Neural cell (in vitro differentiated cells): ENCODE data around the gene MAST1. TPM values are rescaled to one million over a fixed set of nuclear protein-coding genes. Genes with fewer than 3 reads are reported as not detected.
"Not testable (repeated sequence)": the region's sequence is repeated elsewhere in the genome, so short reads cannot be mapped to it uniquely, and the experiment has no call there.

Source experiments
- H2AFZ ChIP-seq: fragments of 200-600, 300-800 bp; sonication (generic), shearing (Covaris generic); 2 replicates; pipeline ENCODE4 v1.6.0; 2014; ENCODE audit warnings: low read depth, mild to moderate bottlenecking, antibody characterized with exemption, low read length, moderate library complexity
- H3F3A ChIP-seq: fragments of 200-600 bp; shearing (Covaris generic); 2 replicates; pipeline ENCODE4 v1.6.1; 2016; ENCODE audit warnings: mild to moderate bottlenecking, moderate library complexity, mixed read lengths, antibody characterized with exemption, low read length; ENCODE audit not compliant: insufficient read depth, poor library complexity, severe bottlenecking
- H3K27ac ChIP-seq: fragments of 200-600, 300-800 bp; sonication (generic), shearing (Covaris generic); 2 replicates; pipeline ENCODE4 v1.5.1; 2014; ENCODE audit warnings: mild to moderate bottlenecking, low read length, moderate library complexity
- H3K27me3 ChIP-seq: fragments of 300-800, 200-600 bp; sonication (generic), shearing (Covaris generic); 2 replicates; pipeline ENCODE4 v1.6.0; 2014; ENCODE audit warnings: mild to moderate bottlenecking, low read depth, low read length, moderate library complexity; ENCODE audit not compliant: insufficient read depth
- H3K36me3 ChIP-seq: fragments of 300-800, 200-600 bp; sonication (generic), shearing (Covaris generic); 2 replicates; pipeline ENCODE4 v1.5.1; 2014; ENCODE audit warnings: mild to moderate bottlenecking, antibody characterized with exemption, low read length, moderate library complexity; ENCODE audit not compliant: insufficient read depth
- H3K4me2 ChIP-seq: fragments of 300-800, 200-600 bp; sonication (generic), shearing (Covaris generic); 2 replicates; pipeline ENCODE4 v1.6.0; 2014; ENCODE audit warnings: mild to moderate bottlenecking, low read length
- H3K4me3 ChIP-seq: fragments of 300-800, 200-600 bp; sonication (generic), shearing (Covaris generic); 2 replicates; pipeline ENCODE4 v1.5.1; 2014; ENCODE audit warnings: mild to moderate bottlenecking, low read length, moderate library complexity
- H3K79me2 ChIP-seq: fragments of 200-600 bp; shearing (Covaris generic); replicated peaks from 2 replicates; pipeline ENCODE4 v1.6.0; 2014; ENCODE audit warnings: mild to moderate bottlenecking, low read length, moderate library complexity; ENCODE audit not compliant: insufficient read depth
- H3K9ac ChIP-seq: fragments of 300-800, 200-600 bp; sonication (generic), shearing (Covaris generic); 2 replicates; pipeline ENCODE4 v1.6.1; 2016; ENCODE audit warnings: mild to moderate bottlenecking, low read length, mixed read lengths
- H3K9me2 ChIP-seq: fragments of 200-600 bp; shearing (Covaris generic); 2 replicates; pipeline ENCODE4 v1.6.1; 2016; ENCODE audit warnings: mild to moderate bottlenecking, low read length, mixed read lengths; ENCODE audit not compliant: insufficient read depth
- H3K9me3 ChIP-seq: fragments of 200-600, 300-800 bp; sonication (generic), shearing (Covaris generic); 2 replicates; pipeline ENCODE4 v1.6.1; 2016; ENCODE audit warnings: mild to moderate bottlenecking, mixed run types, low read length, moderate library complexity, mixed read lengths
- H4K20me1 ChIP-seq: fragments of 200-600 bp; shearing (Covaris generic); 2 replicates; pipeline ENCODE4 v1.6.1; 2016; ENCODE audit warnings: mild to moderate bottlenecking, mixed run types; ENCODE audit not compliant: insufficient read depth
- EP300 ChIP-seq: fragments of 450-650 bp; conservative IDR thresholded peaks from 2 replicates; pipeline ENCODE4 v1.6.1; 2014; ENCODE audit warnings: antibody characterized with exemption, mild to moderate bottlenecking, moderate library complexity; ENCODE audit not compliant: poor library complexity, severe bottlenecking
- EZH2 ChIP-seq: fragments of 200-600, 300-800 bp; shearing (Covaris generic), sonication (generic); IDR thresholded peaks from 2 replicates; pipeline ENCODE4 v1.6.1; 2014; ENCODE audit warnings: antibody characterized with exemption, low read length, borderline replicate concordance, mild to moderate bottlenecking; ENCODE audit not compliant: insufficient read depth, poor library complexity, severe bottlenecking
- MXI1 ChIP-seq: fragments of 450-650 bp; conservative IDR thresholded peaks from 2 replicates; pipeline ENCODE4 v1.6.1; 2014; ENCODE audit warnings: antibody characterized with exemption, mild to moderate bottlenecking; ENCODE audit not compliant: poor library complexity, severe bottlenecking
- POLR2AphosphoS5 ChIP-seq: IDR thresholded peaks from 2 replicates; pipeline ENCODE4 v1.6.1; 2012
- RAD21 ChIP-seq: fragments of 450-650 bp; conservative IDR thresholded peaks from 2 replicates; pipeline ENCODE4 v1.6.1; 2014; ENCODE audit warnings: antibody characterized with exemption, mild to moderate bottlenecking, moderate library complexity
- SMC3 ChIP-seq: fragments of 450-650 bp; conservative IDR thresholded peaks from 2 replicates; pipeline ENCODE4 v1.6.1; 2014; ENCODE audit warnings: antibody characterized with exemption, mild to moderate bottlenecking, moderate library complexity; ENCODE audit not compliant: poor library complexity
- TAF1 ChIP-seq: IDR thresholded peaks from 2 replicates; pipeline ENCODE4 v1.6.1; 2012; ENCODE audit warnings: low read depth
- polyA plus RNA-seq: library from polyadenylated mRNA; depleted of rRNA; stranded (reverse); fragments of >200 nt; gene quantifications from 2 replicates; pipeline ENCODE4 v1.2.3, GENCODE V29; 2014
- TF ChIP-seq, protein P1 (sequence below): fragments of 450-650 bp; IDR thresholded peaks from 2 replicates; pipeline ENCODE4 v1.5.1; 2014; ENCODE audit warnings: antibody characterized with exemption, mild to moderate bottlenecking, moderate library complexity; ENCODE audit not compliant: poor library complexity, severe bottlenecking
- TF ChIP-seq, protein P2 (sequence below): IDR thresholded peaks from 2 replicates; pipeline ENCODE4 v1.6.1; 2012; ENCODE audit warnings: borderline replicate concordance

The MAST1 gene
- polyA plus RNA-seq, 1 donor from 2014 or later, result 65.0 TPM

DNA sequence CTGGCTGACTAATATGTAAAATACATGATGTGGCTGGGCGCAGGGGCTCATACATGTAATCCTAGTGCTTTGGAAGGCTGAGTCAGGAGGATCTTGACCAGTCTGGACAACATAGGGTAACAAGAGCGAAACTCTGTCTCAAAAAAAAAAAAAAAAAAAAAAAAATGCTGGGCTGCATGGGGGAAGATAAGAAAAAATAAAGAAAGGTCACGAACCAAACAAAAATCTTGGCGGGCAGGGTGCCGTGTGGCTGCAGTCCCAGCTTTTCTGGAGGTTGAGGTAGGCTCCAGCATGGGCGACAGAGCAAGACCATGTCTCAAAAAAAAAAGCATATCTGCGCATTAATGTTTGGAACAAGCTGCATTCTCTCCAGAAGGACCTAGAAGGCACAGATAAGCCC is 23.2 kb upstream of the MAST1 start:
- Histone ChIP-seq H4K20me1 (no peaks in the 10 kb centered on the region), H3F3A (no peaks in the 10 kb centered on the region), H3K9me2 (no peaks in the 10 kb centered on the region), H3K27ac (no peak overlapping the region), H3K4me3 (no peak overlapping the region), H3K9ac (no peak overlapping the region), H2AFZ (no peak overlapping the region), H3K27me3 (no peaks in the 10 kb centered on the region), H3K4me2 (no peak overlapping the region), H3K9me3 (no peaks in the 10 kb centered on the region), H3K79me2 (no peaks in the 10 kb centered on the region), H3K36me3 (no peaks in the 10 kb centered on the region)
- TF ChIP-seq SMC3 (no peak), MXI1 (no peak), POLR2AphosphoS5 (no peak), EP300 (no peak), TAF1 (no peak), EZH2 (no peak), RAD21 (no peak)
- TF ChIP-seq, protein P1, sequence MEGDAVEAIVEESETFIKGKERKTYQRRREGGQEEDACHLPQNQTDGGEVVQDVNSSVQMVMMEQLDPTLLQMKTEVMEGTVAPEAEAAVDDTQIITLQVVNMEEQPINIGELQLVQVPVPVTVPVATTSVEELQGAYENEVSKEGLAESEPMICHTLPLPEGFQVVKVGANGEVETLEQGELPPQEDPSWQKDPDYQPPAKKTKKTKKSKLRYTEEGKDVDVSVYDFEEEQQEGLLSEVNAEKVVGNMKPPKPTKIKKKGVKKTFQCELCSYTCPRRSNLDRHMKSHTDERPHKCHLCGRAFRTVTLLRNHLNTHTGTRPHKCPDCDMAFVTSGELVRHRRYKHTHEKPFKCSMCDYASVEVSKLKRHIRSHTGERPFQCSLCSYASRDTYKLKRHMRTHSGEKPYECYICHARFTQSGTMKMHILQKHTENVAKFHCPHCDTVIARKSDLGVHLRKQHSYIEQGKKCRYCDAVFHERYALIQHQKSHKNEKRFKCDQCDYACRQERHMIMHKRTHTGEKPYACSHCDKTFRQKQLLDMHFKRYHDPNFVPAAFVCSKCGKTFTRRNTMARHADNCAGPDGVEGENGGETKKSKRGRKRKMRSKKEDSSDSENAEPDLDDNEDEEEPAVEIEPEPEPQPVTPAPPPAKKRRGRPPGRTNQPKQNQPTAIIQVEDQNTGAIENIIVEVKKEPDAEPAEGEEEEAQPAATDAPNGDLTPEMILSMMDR, result no peak
- TF ChIP-seq, protein P2, sequence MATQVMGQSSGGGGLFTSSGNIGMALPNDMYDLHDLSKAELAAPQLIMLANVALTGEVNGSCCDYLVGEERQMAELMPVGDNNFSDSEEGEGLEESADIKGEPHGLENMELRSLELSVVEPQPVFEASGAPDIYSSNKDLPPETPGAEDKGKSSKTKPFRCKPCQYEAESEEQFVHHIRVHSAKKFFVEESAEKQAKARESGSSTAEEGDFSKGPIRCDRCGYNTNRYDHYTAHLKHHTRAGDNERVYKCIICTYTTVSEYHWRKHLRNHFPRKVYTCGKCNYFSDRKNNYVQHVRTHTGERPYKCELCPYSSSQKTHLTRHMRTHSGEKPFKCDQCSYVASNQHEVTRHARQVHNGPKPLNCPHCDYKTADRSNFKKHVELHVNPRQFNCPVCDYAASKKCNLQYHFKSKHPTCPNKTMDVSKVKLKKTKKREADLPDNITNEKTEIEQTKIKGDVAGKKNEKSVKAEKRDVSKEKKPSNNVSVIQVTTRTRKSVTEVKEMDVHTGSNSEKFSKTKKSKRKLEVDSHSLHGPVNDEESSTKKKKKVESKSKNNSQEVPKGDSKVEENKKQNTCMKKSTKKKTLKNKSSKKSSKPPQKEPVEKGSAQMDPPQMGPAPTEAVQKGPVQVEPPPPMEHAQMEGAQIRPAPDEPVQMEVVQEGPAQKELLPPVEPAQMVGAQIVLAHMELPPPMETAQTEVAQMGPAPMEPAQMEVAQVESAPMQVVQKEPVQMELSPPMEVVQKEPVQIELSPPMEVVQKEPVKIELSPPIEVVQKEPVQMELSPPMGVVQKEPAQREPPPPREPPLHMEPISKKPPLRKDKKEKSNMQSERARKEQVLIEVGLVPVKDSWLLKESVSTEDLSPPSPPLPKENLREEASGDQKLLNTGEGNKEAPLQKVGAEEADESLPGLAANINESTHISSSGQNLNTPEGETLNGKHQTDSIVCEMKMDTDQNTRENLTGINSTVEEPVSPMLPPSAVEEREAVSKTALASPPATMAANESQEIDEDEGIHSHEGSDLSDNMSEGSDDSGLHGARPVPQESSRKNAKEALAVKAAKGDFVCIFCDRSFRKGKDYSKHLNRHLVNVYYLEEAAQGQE, result no peak

DNA sequence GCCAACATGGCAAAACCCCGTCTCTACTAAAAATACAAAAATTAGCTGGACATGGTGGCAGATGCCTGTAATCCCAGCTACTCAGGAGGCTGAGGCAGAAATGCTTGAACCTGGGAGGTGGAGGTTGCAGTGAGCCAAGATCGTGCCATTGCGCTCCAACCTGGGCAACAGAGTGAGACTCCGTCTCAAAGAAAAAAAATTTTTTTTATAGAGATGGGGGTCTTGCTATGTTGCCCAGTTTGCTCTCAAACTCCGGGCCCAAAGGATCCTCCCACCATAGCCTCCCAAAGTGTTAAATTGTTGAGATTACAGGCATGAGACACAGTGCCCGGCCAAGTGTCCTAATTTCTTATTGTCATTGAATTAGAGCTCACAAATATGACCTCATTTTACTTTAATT is 21.1 kb upstream of the MAST1 start:
- not testable (repeated sequence) for H3K9me2 ChIP-seq, H4K20me1 ChIP-seq, H3K9ac ChIP-seq, H3K36me3 ChIP-seq, H3K79me2 ChIP-seq, H3K4me2 ChIP-seq, H3K4me3 ChIP-seq, H3K27me3 ChIP-seq, H3K9me3 ChIP-seq, H2AFZ ChIP-seq, H3F3A ChIP-seq, H3K27ac ChIP-seq

DNA sequence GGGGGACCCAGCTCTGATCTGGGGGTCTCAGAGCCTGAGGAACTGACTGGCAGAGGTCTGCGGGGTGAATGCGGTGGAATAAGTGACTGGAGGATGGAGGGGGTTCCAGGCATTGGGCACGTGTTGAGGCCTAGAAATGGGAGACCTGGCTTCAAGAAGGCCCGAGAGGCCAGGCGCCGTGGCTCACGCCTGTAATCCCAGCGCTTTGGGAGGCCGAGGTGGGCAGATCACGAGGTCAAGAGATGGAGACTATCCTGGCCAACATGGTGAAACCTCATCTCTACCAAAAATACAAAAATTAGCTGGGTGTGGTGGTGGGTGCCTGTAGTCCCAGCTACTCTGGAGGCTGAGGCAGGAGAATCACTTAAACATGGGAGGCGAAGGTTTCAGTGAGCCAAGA is 20.5 kb upstream of the MAST1 start:
- not testable (repeated sequence) for H3K4me3 ChIP-seq, H3K9me2 ChIP-seq, H3K4me2 ChIP-seq, H3K9ac ChIP-seq, H4K20me1 ChIP-seq, H3K79me2 ChIP-seq, H3K36me3 ChIP-seq, H3F3A ChIP-seq, H3K27ac ChIP-seq, H2AFZ ChIP-seq, H3K9me3 ChIP-seq, H3K27me3 ChIP-seq
